H9 (cell line): Measurements from ENCODE around the gene STK10. TPM values are rescaled to one million over a fixed set of nuclear protein-coding genes. Genes with fewer than 3 reads are reported as not detected.

ENCODE experiments used
- DNase-seq: peaks from one replicate; pipeline ENCODE4 v3.0.0-alpha.2; 2017
- H2AFZ ChIP-seq: one replicate; pipeline ENCODE4 v1.6.1; 2013; ENCODE audit warnings: mild to moderate bottlenecking, low read length, control low read depth, moderate library complexity
- H2AK5ac ChIP-seq: 2 replicates; pipeline ENCODE4 v1.6.1; 2013; ENCODE audit warnings: low read length, control low read depth, mixed read lengths; ENCODE audit not compliant: insufficient read length
- H2BK120ac ChIP-seq: one replicate; pipeline ENCODE4 v1.6.1; 2013; ENCODE audit warnings: low read depth, mild to moderate bottlenecking, low read length, control low read depth, inconsistent platforms; ENCODE audit not compliant: poor library complexity, severe bottlenecking
- H2BK12ac ChIP-seq: 2 replicates; pipeline ENCODE4 v1.6.1; 2013; ENCODE audit warnings: low read length, control low read depth, mixed read lengths, low read depth; ENCODE audit not compliant: insufficient read length
- H2BK15ac ChIP-seq: 2 replicates; pipeline ENCODE4 v1.6.1; 2013; ENCODE audit warnings: low read depth, low read length, control low read depth
- H2BK20ac ChIP-seq: one replicate; pipeline ENCODE4 v1.6.1; 2013; ENCODE audit warnings: low read depth, mild to moderate bottlenecking, low read length, control low read depth, inconsistent platforms; ENCODE audit not compliant: poor library complexity, severe bottlenecking
- H2BK5ac ChIP-seq: 2 replicates; pipeline ENCODE4 v1.6.1; 2013; ENCODE audit warnings: low read length, control low read depth, mixed read lengths; ENCODE audit not compliant: insufficient read length
- H3K14ac ChIP-seq: 2 replicates; pipeline ENCODE4 v1.6.1; 2013; ENCODE audit warnings: low read length, control low read depth; ENCODE audit not compliant: insufficient read depth
- H3K18ac ChIP-seq: 2 replicates; pipeline ENCODE4 v1.6.1; 2013; ENCODE audit warnings: low read depth, mild to moderate bottlenecking, mixed read lengths, low read length, control low read depth; ENCODE audit not compliant: insufficient read length
- H3K23ac ChIP-seq: 2 replicates; pipeline ENCODE4 v1.6.1; 2013; ENCODE audit warnings: low read length, control low read depth, mixed read lengths, low read depth; ENCODE audit not compliant: insufficient read length
- H3K23me2 ChIP-seq: 2 replicates; pipeline ENCODE4 v1.6.1; 2013; ENCODE audit warnings: low read depth, mild to moderate bottlenecking, mixed read lengths, low read length, control low read depth; ENCODE audit not compliant: insufficient read length, poor library complexity, severe bottlenecking
- H3K27ac ChIP-seq: 2 replicates; pipeline ENCODE4 v1.5.1; 2013; ENCODE audit warnings: low read length, control low read depth, mixed read lengths, low read depth; ENCODE audit not compliant: insufficient read length
- H3K27me3 ChIP-seq: 2 replicates; pipeline ENCODE4 v1.6.1; 2013; ENCODE audit warnings: low read length, control low read depth, inconsistent platforms; ENCODE audit not compliant: insufficient read depth
- H3K4ac ChIP-seq: 2 replicates; pipeline ENCODE4 v1.6.1; 2013; ENCODE audit warnings: low read depth, mild to moderate bottlenecking, control low read depth, inconsistent platforms, low read length, moderate library complexity
- H3K4me1 ChIP-seq: 2 replicates; pipeline ENCODE4 v1.6.1; 2013; ENCODE audit warnings: low read length, control low read depth, inconsistent platforms; ENCODE audit not compliant: insufficient read depth
- H3K4me2 ChIP-seq: 2 replicates; pipeline ENCODE4 v1.6.1; 2013; ENCODE audit warnings: low read length, control low read depth, mixed read lengths; ENCODE audit not compliant: insufficient read length, insufficient read depth
- H3K56ac ChIP-seq: 2 replicates; pipeline ENCODE4 v1.6.1; 2013; ENCODE audit warnings: low read depth, mild to moderate bottlenecking, mixed read lengths, low read length, control low read depth; ENCODE audit not compliant: insufficient read length
- H3K79me1 ChIP-seq: 2 replicates; pipeline ENCODE4 v1.6.1; 2013; ENCODE audit warnings: low read depth, mild to moderate bottlenecking, moderate library complexity, low read length, control low read depth, inconsistent platforms; ENCODE audit not compliant: insufficient read depth, poor library complexity, severe bottlenecking
- H3K79me2 ChIP-seq: 2 replicates; pipeline ENCODE4 v1.6.1; 2013; ENCODE audit warnings: low read length, control low read depth, inconsistent platforms; ENCODE audit not compliant: insufficient read depth
- H3K9ac ChIP-seq: 2 replicates; pipeline ENCODE4 v1.6.1; 2013; ENCODE audit warnings: low read length, control low read depth, mixed read lengths; ENCODE audit not compliant: insufficient read length; ENCODE audit errors: extremely low read depth
- H3K9me3 ChIP-seq: one replicate; pipeline ENCODE4 v1.6.1; 2013; ENCODE audit warnings: low read depth, low read length, inconsistent platforms; ENCODE audit not compliant: control insufficient read depth
- H3T11ph ChIP-seq: one replicate; pipeline ENCODE4 v1.6.1; 2013; ENCODE audit warnings: mild to moderate bottlenecking, low read length, control low read depth, inconsistent platforms
- H4K20me1 ChIP-seq: one replicate; pipeline ENCODE4 v1.6.1; 2013; ENCODE audit not compliant: control insufficient read depth, insufficient read length, insufficient read depth
- H4K5ac ChIP-seq: 2 replicates; pipeline ENCODE4 v1.6.1; 2013; ENCODE audit warnings: low read depth, mild to moderate bottlenecking, mixed read lengths, low read length, control low read depth; ENCODE audit not compliant: insufficient read length
- H4K8ac ChIP-seq: replicated peaks from 2 replicates; pipeline ENCODE4 v1.6.1; 2013; ENCODE audit warnings: low read length, control low read depth, mixed read lengths, low read depth; ENCODE audit not compliant: insufficient read length
- H4K91ac ChIP-seq: 2 replicates; pipeline ENCODE4 v1.6.1; 2013; ENCODE audit warnings: low read depth, mild to moderate bottlenecking, moderate library complexity, mixed read lengths, low read length, control low read depth; ENCODE audit not compliant: insufficient read length
- H3K27ac Mint-ChIP-seq, 3 experiments: 2 replicates in 2 of 3; 3 replicates in 1 of 3; pipeline ENCODE4 v1.8.0; 2020 to 2021; ENCODE audit warnings: mixed read lengths in 3 of 3, mild to moderate bottlenecking in 1 of 3, moderate library complexity in 1 of 3
- H3K27me3 Mint-ChIP-seq: 2 replicates; pipeline ENCODE4 v1.8.0; 2021; ENCODE audit warnings: low read depth, mild to moderate bottlenecking, moderate library complexity, mixed read lengths
- H3K36me3 Mint-ChIP-seq, 3 experiments: 2 replicates in 2 of 3; 3 replicates in 1 of 3; pipeline ENCODE4 v1.8.0; 2020 to 2021; ENCODE audit warnings: low read depth in 3 of 3, mixed read lengths in 3 of 3; ENCODE audit not compliant: insufficient read depth in 1 of 3
- H3K4me1 Mint-ChIP-seq, 2 experiments: 2 replicates each; pipeline ENCODE4 v1.8.0; 2020; ENCODE audit warnings: mixed read lengths in 2 of 2
- H3K4me3 Mint-ChIP-seq, 2 experiments: 2 replicates in 1 of 2; 3 replicates in 1 of 2; pipeline ENCODE4 v1.8.0; 2020 to 2021; ENCODE audit warnings: mild to moderate bottlenecking in 2 of 2, mixed read lengths in 2 of 2, moderate library complexity in 1 of 2
- H3K9me3 Mint-ChIP-seq, 2 experiments: 2 replicates in 1 of 2; 3 replicates in 1 of 2; pipeline ENCODE4 v1.8.0; 2020; ENCODE audit warnings: mild to moderate bottlenecking in 2 of 2, mixed read lengths in 2 of 2, moderate library complexity in 1 of 2
- CTCF ChIP-seq: fragments of 200-600 bp; sonication (generic); conservative IDR thresholded peaks from 3 replicates; pipeline ENCODE4 v1.8.0; 2021; ENCODE audit warnings: antibody characterized with exemption, mild to moderate bottlenecking
- WGBS: extraction: QIAGEN DNeasy Blood & Tissue Kit; methylation state at CpG from one replicate; pipeline ENCODE4 v1.1.7; 2013; ENCODE audit warnings: missing lambda C conversion rate, low lambda C conversion rate, mixed read lengths; ENCODE audit not compliant: insufficient read length; ENCODE audit errors: extremely low coverage; 5-methylcytosine and 5-hydroxymethylcytosine counted together
- total RNA-seq: library from RNA; stranded (reverse); gene quantifications from 2 replicates; pipeline ENCODE4 v1.2.1, GENCODE V29; 2021

The STK10 gene
- total RNA-seq, 1 experiment from 2014 or later = 14.6 TPM

DNA sequence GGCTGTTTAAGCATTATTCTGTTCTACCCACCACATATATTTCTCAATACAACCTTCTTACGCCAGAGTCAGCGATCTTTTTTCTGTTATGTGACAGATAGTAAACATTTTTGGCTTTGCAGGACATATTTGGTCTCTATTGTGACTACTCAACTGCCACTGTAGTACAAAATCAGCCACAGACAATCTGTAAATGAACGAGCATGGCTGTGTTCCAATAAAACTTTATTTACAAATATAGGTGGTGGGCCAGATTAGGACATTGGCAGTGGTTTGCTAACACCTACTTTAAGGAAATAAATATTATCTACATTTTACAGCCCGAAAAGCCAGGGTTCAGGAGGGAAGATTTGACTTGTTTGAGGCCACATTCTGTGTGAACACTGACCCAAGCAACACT, 141.4 kb downstream of the STK10 start:
- H3K27me3 Mint-ChIP-seq = no peaks in the 10 kb centered on the region
- no peaks in the 10 kb centered on the region for H3K79me2 ChIP-seq
- TF ChIP-seq CTCF = no peak
- no peak overlapping the region for H4K5ac ChIP-seq
- no peak overlapping the region for H3K56ac ChIP-seq
- H3K4ac ChIP-seq = no peak overlapping the region
- no peak overlapping the region for H3K27ac Mint-ChIP-seq
- H3K18ac ChIP-seq = no peak overlapping the region
- H3K23ac ChIP-seq = no peak overlapping the region
- H4K20me1 ChIP-seq = no peaks in the 10 kb centered on the region
- H3K27me3 ChIP-seq = no peaks in the 10 kb centered on the region
- no peaks in the 10 kb centered on the region for H3K9me3 Mint-ChIP-seq
- H3K9ac ChIP-seq = no peak overlapping the region
- H3K4me3 Mint-ChIP-seq = no peak overlapping the region
- H2BK20ac ChIP-seq = no peak overlapping the region
- no peak overlapping the region for H2BK15ac ChIP-seq
- no peak overlapping the region for H3K14ac ChIP-seq
- H3K9me3 ChIP-seq = no peaks in the 10 kb centered on the region
- H2BK5ac ChIP-seq = no peak overlapping the region
- H3K4me1 Mint-ChIP-seq = peaks cover 37 to 42% of the 10 kb centered on the region in 2 experiments
- no peak overlapping the region for H2AK5ac ChIP-seq
- H3K4me2 ChIP-seq = no peak overlapping the region
- no peak overlapping the region for H2BK120ac ChIP-seq
- no CpG with 5 or more reads among the region's 4 CpGs for WGBS
- no peak overlapping the region for H4K91ac ChIP-seq
- peaks cover 4% of the 10 kb centered on the region; the same call in 1 of the 2 replicates for H3K4me1 ChIP-seq
- H3K79me1 ChIP-seq = no peaks in the 10 kb centered on the region
- H3K36me3 Mint-ChIP-seq = peaks cover 3 to 17% (median 16%) of the 10 kb centered on the region in 3 experiments; a peak in 4 of 7 replicates
- no peak overlapping the region for H2BK12ac ChIP-seq
- no peak for DNase-seq
- H3K23me2 ChIP-seq = no peaks in the 10 kb centered on the region
- no peak overlapping the region for H4K8ac ChIP-seq
- no peak overlapping the region for H3K27ac ChIP-seq
- H2AFZ ChIP-seq = no peak overlapping the region
- no peak overlapping the region for H3T11ph ChIP-seq
